Epidermal melanocyte (primary cell): ENCODE data around the gene PLD3.
"Not testable (repeated sequence)": the region's sequence is repeated elsewhere in the genome, so short reads cannot be mapped to it uniquely, and the experiment has no call there.

Experiments
- DNase-seq: peaks from one replicate; pipeline ENCODE4 v3.0.0; 2011; ENCODE audit warnings: low spot score; ENCODE audit not compliant: insufficient read length

The PLD3 gene

GRCh38 chr19:40389404-40390083 lies 41.0 kb downstream of the PLD3 start:
- no peak for DNase-seq

- no peak for DNase-seq
Observed at GRCh38 chr19:40390084-40390742, 41.7 kb downstream of the PLD3 start, which contains the start of gene HIPK4. Gene HIPK4, minus strand, starts transcription at chr19:40390181. Its CDS starts 279 bp downstream, at chr19:40389902.

GRCh38 chr19:40392123-40392522 lies 43.6 kb downstream of the PLD3 start:
- no peak for DNase-seq

GRCh38 chr19:40392894-40393517 lies 44.5 kb downstream of the PLD3 start:
- no peak for DNase-seq

GRCh38 chr19:40393894-40394815 lies 45.7 kb downstream of the PLD3 start:
- no peak for DNase-seq

- DNase-seq, result no peak
Observed at GRCh38 chr19:40394816-40395210, 46.3 kb downstream of the PLD3 start.

- no peak for DNase-seq
Observed at GRCh38 chr19:40395956-40396355, 47.5 kb downstream of the PLD3 start.

GRCh38 chr19:40396886-40397567 lies 48.5 kb downstream of the PLD3 start:
- no peak for DNase-seq

GRCh38 chr19:40397568-40397906 lies 49.0 kb downstream of the PLD3 start:
- no peak for DNase-seq

GRCh38 chr19:40398417-40399131 lies 50.1 kb downstream of the PLD3 start:
- no peak for DNase-seq

- no peak for DNase-seq
Observed at GRCh38 chr19:40400559-40400958, 52.1 kb downstream of the PLD3 start.

- peak; percentile 98 for DNase-seq
Observed at GRCh38 chr19:40403262-40403984, 54.9 kb downstream of the PLD3 start.

- no peak for DNase-seq
Observed at GRCh38 chr19:40407714-40408597, 59.5 kb downstream of the PLD3 start.

- not testable (repeated sequence) for DNase-seq
Observed at GRCh38 chr19:40408598-40408925, 60.1 kb downstream of the PLD3 start.

- no peak for DNase-seq
Observed at GRCh38 chr19:40410030-40410389, 61.5 kb downstream of the PLD3 start.

- DNase-seq, result no peak
Observed at GRCh38 chr19:40411125-40411842, 62.8 kb downstream of the PLD3 start.

GRCh38 chr19:40411958-40412499 lies 63.5 kb downstream of the PLD3 start:
- no peak for DNase-seq

GRCh38 chr19:40412866-40413265 lies 64.4 kb downstream of the PLD3 start:
- DNase-seq, result no peak
